Brain microvascular endothelial cell (primary cell): ENCODE measurements around the gene MACROD2.

Experiments used
- DNase-seq: peaks from one replicate; pipeline ENCODE4 v3.0.0-alpha.2; 2020
- H3K27ac ChIP-seq: fragments of 250-450 bp; sonication (Bioruptor Pico); 2 replicates; pipeline ENCODE4 v1.5.1; 2020; ENCODE audit warnings: mild to moderate bottlenecking, moderate library complexity
- H3K27me3 ChIP-seq: fragments of 250-450 bp; sonication (Bioruptor Pico); replicated peaks from 2 replicates; pipeline ENCODE4 v1.5.1; 2020; ENCODE audit warnings: mild to moderate bottlenecking
- H3K36me3 ChIP-seq: fragments of 250-450 bp; sonication (Bioruptor Pico); replicated peaks from 2 replicates; pipeline ENCODE4 v1.5.1; 2020; ENCODE audit warnings: mild to moderate bottlenecking
- H3K4me3 ChIP-seq: 2 replicates; pipeline ENCODE4 v1.5.1; 2011; ENCODE audit warnings: low read depth, mild to moderate bottlenecking, control low read depth, low read length, moderate library complexity
- in situ Hi-C: cut with HindIII; loops from 2 replicates; pipeline ENCODE4 v1.10.0; 2017; ENCODE audit warnings: low sequenced_read_pairs, low pct_ligation_motif_present
- TF ChIP-seq, protein P1 (sequence below): IDR thresholded peaks from 2 replicates; pipeline ENCODE4 v1.5.1; 2011; ENCODE audit warnings: low read depth, mild to moderate bottlenecking, moderate library complexity, low read length, control low read depth, inconsistent platforms; ENCODE audit errors: missing control alignments

The MACROD2 gene

DNA sequence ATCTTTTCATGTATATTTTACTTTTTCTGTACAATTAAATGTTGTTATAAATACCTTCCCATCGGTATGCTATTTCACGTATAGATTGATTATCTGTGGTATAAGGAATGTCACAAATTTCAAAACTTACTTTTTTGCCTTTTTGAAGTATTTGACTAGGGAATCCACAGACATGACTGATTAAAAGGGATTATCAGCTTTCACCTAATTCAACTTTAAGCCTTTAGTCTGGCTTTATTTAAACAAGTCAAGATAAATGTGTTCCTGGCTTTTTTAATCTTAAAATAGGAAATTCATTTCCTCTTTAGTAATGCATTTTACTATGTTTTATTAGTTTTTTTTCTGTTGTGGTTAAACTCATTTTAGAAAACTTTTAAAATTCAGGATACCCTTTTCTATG lies 160.0 kb downstream of the MACROD2 start:
- in situ Hi-C loops = no loop called here
- H3K36me3 ChIP-seq = no peaks in the 10 kb centered on the region
- TF ChIP-seq, protein P1, sequence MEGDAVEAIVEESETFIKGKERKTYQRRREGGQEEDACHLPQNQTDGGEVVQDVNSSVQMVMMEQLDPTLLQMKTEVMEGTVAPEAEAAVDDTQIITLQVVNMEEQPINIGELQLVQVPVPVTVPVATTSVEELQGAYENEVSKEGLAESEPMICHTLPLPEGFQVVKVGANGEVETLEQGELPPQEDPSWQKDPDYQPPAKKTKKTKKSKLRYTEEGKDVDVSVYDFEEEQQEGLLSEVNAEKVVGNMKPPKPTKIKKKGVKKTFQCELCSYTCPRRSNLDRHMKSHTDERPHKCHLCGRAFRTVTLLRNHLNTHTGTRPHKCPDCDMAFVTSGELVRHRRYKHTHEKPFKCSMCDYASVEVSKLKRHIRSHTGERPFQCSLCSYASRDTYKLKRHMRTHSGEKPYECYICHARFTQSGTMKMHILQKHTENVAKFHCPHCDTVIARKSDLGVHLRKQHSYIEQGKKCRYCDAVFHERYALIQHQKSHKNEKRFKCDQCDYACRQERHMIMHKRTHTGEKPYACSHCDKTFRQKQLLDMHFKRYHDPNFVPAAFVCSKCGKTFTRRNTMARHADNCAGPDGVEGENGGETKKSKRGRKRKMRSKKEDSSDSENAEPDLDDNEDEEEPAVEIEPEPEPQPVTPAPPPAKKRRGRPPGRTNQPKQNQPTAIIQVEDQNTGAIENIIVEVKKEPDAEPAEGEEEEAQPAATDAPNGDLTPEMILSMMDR = no peak
- no peak overlapping the region for H3K27ac ChIP-seq
- H3K27me3 ChIP-seq = no peaks in the 10 kb centered on the region
- H3K4me3 ChIP-seq = no peak overlapping the region
- DNase-seq = no peak

DNA sequence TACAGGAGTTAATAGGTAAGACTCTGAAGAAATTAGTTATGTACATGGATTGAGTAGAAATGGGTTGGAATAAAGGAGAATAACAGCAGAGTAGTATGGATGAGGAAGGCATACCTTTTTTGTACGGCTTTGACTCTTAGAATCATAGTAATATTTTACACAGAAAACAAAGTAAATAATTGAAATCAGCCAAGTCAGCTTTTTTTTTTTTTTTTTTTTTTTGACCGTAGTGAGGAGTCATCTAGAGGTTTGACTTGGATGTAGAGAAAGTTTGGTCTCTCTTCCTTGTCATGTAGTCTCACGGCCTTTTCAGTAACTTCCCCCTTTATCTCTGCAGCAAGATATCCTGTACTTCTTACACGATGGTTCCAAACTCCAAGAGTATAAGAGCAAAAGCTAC lies 183.2 kb downstream of the MACROD2 start:
- Histone ChIP-seq H3K27me3 (no peaks in the 10 kb centered on the region), H3K4me3 (no peak overlapping the region), H3K36me3 (no peaks in the 10 kb centered on the region), H3K27ac (no peak overlapping the region)
- in situ Hi-C loops = no loop called here
- DNase-seq = no peak
- TF ChIP-seq, protein P1 = no peak

DNA sequence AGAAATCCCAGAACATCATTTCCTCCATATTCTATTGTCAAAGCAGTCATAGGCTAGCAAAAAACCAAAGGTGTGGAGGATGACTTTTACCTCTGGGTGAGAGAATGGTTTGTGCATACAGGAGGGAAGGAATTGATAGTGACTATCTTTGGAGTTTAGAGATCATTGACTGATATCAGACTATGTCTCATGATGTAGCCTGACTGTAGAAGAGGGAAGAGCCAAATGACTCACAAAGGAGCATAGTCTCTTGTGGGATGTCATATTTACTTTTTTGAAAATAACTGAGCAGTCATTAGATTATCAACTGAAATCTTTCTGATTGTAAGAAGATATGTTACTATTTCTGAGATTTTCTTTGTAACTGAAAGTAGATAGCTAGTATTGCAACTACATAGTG lies 183.6 kb downstream of the MACROD2 start:
- DNase-seq = no peak
- Histone ChIP-seq H3K27me3 (no peaks in the 10 kb centered on the region), H3K36me3 (no peaks in the 10 kb centered on the region), H3K4me3 (no peak overlapping the region), H3K27ac (no peak overlapping the region)
- in situ Hi-C loops = no loop called here
- TF ChIP-seq, protein P1 = no peak

DNA sequence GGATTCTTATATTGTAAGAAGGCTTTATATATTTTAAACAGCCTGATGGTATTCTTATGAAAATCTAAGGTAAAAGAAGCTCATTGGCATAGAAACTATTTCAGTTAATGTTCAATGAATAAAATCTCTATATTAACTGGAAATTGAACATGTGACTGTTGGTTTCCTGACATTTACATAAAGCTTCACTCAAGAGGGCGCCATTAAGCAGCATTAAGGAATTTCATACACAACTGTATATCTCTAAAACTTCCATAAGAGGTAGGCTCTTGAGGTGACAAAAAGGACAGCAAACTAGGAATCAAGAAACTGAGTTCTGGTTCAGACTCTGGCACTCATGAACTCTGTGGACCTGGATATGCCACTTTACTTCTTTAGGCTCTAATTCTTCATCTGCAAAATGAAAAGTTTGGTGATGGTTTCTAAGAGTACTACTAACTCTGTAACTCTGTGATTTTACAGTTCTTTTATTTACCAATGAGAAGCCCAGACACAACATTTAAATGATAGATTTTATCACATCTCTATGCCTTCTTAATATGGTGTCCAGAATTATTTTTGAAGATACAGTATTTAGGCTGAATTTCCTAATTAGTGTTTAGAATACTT lies 194.6 kb downstream of the MACROD2 start:
- in situ Hi-C loops = no loop called here
- Histone ChIP-seq H3K27ac (no peak overlapping the region), H3K36me3 (no peaks in the 10 kb centered on the region), H3K4me3 (no peak overlapping the region), H3K27me3 (no peaks in the 10 kb centered on the region)
- TF ChIP-seq, protein P1 = peak; percentile 44
- DNase-seq = peak; percentile 47

DNA sequence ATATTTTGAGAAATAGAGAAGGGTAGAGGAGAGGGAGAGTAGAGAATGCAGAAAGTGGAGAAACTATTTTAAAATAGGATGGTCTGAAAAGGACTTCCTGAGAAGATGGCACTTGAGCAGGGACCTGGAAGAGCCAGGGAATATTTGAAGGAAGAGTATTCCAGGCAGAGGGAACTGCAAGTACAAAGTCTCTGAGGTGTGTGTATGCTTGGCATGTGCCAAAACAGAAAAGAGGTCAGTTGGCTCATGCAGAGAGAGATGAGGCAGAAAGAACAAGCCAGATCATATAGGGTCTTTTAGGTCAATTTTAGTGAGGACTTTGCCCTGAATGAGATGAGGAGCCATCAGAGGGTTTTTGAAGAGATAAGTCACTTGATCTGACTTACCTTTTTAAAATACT lies 196.2 kb downstream of the MACROD2 start:
- TF ChIP-seq, protein P1 = no peak
- Histone ChIP-seq H3K27me3 (no peaks in the 10 kb centered on the region), H3K36me3 (no peaks in the 10 kb centered on the region), H3K27ac (no peak overlapping the region), H3K4me3 (no peak overlapping the region)
- DNase-seq = no peak
- in situ Hi-C loops = no loop called here

DNA sequence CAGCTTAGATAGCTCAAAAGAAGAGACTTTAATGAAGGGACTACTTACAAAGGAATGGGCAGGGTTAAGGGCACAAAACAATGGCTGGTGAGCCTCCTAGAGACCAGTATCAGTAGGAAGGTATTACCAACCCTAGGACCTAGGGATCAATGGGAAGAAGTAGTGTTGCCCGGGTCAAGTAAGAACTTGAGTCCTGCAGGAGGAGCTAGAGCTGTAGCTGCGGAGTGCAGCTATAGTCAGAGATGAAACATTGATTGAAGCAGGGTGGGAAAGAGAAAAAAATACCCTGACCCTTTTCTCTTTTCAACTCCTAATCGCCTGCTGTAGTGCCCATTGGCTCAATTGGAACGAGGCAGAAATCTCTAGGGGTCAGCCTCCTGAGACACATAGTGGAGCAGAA lies 198.1 kb downstream of the MACROD2 start:
- in situ Hi-C loops = no loop called here
- no peaks in the 10 kb centered on the region for H3K27me3 ChIP-seq

More for the DNA sequence above, 198.1 kb downstream of the MACROD2 start:
- no peak for DNase-seq
- no peak overlapping the region for H3K4me3 ChIP-seq
- TF ChIP-seq, protein P1 = no peak
- H3K36me3 ChIP-seq = no peaks in the 10 kb centered on the region
- H3K27ac ChIP-seq = no peak overlapping the region
